Fibroblast of upper back skin (primary cell): ENCODE data around the gene PASK.

Experiments used
- DNase-seq: peaks from one replicate; pipeline ENCODE4 v3.0.0-alpha.2; 2013

Gene PASK

GRCh38 chr2:241074901-241075540 is 74.3 kb downstream of the PASK start:
- no peak for DNase-seq

- no peak for DNase-seq
Observed at GRCh38 chr2:241074065-241074818, 75.0 kb downstream of the PASK start.

- no peak for DNase-seq
Observed at GRCh38 chr2:241073166-241074064, 75.9 kb downstream of the PASK start.

GRCh38 chr2:241072553-241073165 is 76.6 kb downstream of the PASK start:
- no peak for DNase-seq

GRCh38 chr2:241072151-241072550 is 77.1 kb downstream of the PASK start:
- DNase-seq, result no peak

GRCh38 chr2:241071677-241072111 is 77.6 kb downstream of the PASK start:
- no peak for DNase-seq

GRCh38 chr2:241070811-241071676 is 78.2 kb downstream of the PASK start:
- DNase-seq, result no peak

GRCh38 chr2:241070361-241070760 is 78.9 kb downstream of the PASK start:
- no peak for DNase-seq

GRCh38 chr2:241069821-241070281 is 79.4 kb downstream of the PASK start:
- DNase-seq, result no peak

GRCh38 chr2:241068942-241069810 is 80.1 kb downstream of the PASK start:
- DNase-seq, result no peak

GRCh38 chr2:241068136-241068941 is 80.9 kb downstream of the PASK start:
- DNase-seq, result no peak

GRCh38 chr2:241067501-241068135 is 81.7 kb downstream of the PASK start:
- no peak for DNase-seq

GRCh38 chr2:241066893-241067341 is 82.4 kb downstream of the PASK start:
- no peak for DNase-seq

- DNase-seq, result no peak
Observed at GRCh38 chr2:241066171-241066892, 82.9 kb downstream of the PASK start.

- no peak for DNase-seq
Observed at GRCh38 chr2:241065355-241065803, 83.9 kb downstream of the PASK start.

- DNase-seq, result no peak
Observed at GRCh38 chr2:241064802-241065354, 84.4 kb downstream of the PASK start.

GRCh38 chr2:241064008-241064801 is 85.1 kb downstream of the PASK start:
- no peak for DNase-seq
